HepG2 (cell line): ENCODE data around the gene ANKS6. TPM values are rescaled to one million over a fixed set of nuclear protein-coding genes. Genes with fewer than 3 reads are reported as not detected.

Source experiments
- ATAC-seq: fragments of 200-7000 bp; cut with Tn5 transposase; 3 replicates; pipeline ENCODE4 v1.9.1; 2020; ENCODE audit warnings: mild to moderate bottlenecking, moderate library complexity
- BruUV-seq: library from RNA; stranded (reverse); fragments of 400-500 nt; replicated peaks from 2 replicates; lab custom pipeline; 2021; lab: Mats Ljungman, UMichigan
- CTCF ChIA-PET: fragments of 300-600 bp; formaldehyde crosslinking; extraction: SDS; loops from one replicate; lab custom pipeline; 2021; ENCODE audit warnings: low total read pairs, inconsistent platforms, low intra/inter-chr PET ratio; lab: Yijun Ruan, JAX
- POLR2A ChIA-PET: fragments of 350-600 bp; sonication (Branson Sonifier 250); formaldehyde crosslinking; loops from one replicate; lab custom pipeline; 2020; ENCODE audit warnings: antibody characterized with exemption, inconsistent platforms; lab: Yijun Ruan, JAX
- DNase-seq: peaks from one replicate; pipeline ENCODE4 v3.0.0-alpha.2; 2015; ENCODE audit warnings: low spot score
- FAIRE-seq: peaks from 3 replicates; lab custom pipeline; 2011; peaks lifted over from hg19 to GRCh38; lab: Jason Lieb, UNC
- H2AFZ ChIP-seq: one replicate; pipeline ENCODE4 v1.6.1; 2011; ENCODE audit warnings: low read length, inconsistent platforms
- H3K27ac ChIP-seq: fragments of 300-600 bp; 3 replicates; pipeline ENCODE4 v1.8.0; 2011; ENCODE audit warnings: mixed run types, mild to moderate bottlenecking, mixed read lengths, low read length, inconsistent platforms; ENCODE audit not compliant: insufficient read depth; ENCODE audit errors: extremely low read length
- H3K27me3 ChIP-seq, 2 experiments: fragments of 200-600 bp in 1 of 2; 2 replicates in 1 of 2; 3 replicates in 1 of 2; pipeline versions ENCODE4 v1.6.0 to v1.8.0; 2011; ENCODE audit warnings: low read length in 2 of 2, mild to moderate bottlenecking in 2 of 2, moderate library complexity in 2 of 2, inconsistent platforms in 1 of 2; ENCODE audit not compliant: insufficient read depth in 2 of 2, control insufficient read depth in 1 of 2
- H3K36me3 ChIP-seq, 2 experiments: fragments of 200-600 bp in 1 of 2; replicated peaks in 1 of 2; 2 replicates in 1 of 2; 3 replicates in 1 of 2; pipeline versions ENCODE4 v1.5.1 to v1.8.0; 2011; ENCODE audit warnings: low read length in 2 of 2, inconsistent platforms in 1 of 2; ENCODE audit not compliant: insufficient read depth in 2 of 2, control insufficient read depth in 1 of 2
- H3K4me1 ChIP-seq: 2 replicates; pipeline ENCODE4 v1.5.1; 2012; ENCODE audit warnings: low read length, inconsistent platforms; ENCODE audit not compliant: insufficient read depth
- H3K4me2 ChIP-seq: 2 replicates; pipeline ENCODE4 v1.6.0; 2011; ENCODE audit warnings: low read depth, low read length, inconsistent platforms
- H3K4me3 ChIP-seq, 3 experiments: fragments of 200-600 bp in 1 of 3; sonication (generic), shearing (Covaris generic) in 1 of 3; replicated peaks in 1 of 3; 2 replicates each; pipeline ENCODE4 v1.5.1; 2011 to 2016; ENCODE audit warnings: low read length in 3 of 3, inconsistent platforms in 2 of 3, low read depth in 2 of 3, mild to moderate bottlenecking in 2 of 3, control low read depth in 1 of 3, mixed read lengths in 1 of 3; ENCODE audit not compliant: insufficient read depth in 1 of 3
- H3K79me2 ChIP-seq: one replicate; pipeline ENCODE4 v1.6.1; 2011; ENCODE audit warnings: low read length, inconsistent platforms; ENCODE audit not compliant: insufficient read depth
- H3K9ac ChIP-seq: 2 replicates; pipeline ENCODE4 v1.6.0; 2011; ENCODE audit warnings: mild to moderate bottlenecking, low read depth, low read length, inconsistent platforms; ENCODE audit not compliant: insufficient read depth
- H3K9me3 ChIP-seq: 2 replicates; pipeline ENCODE4 v1.5.1; 2012; ENCODE audit warnings: mild to moderate bottlenecking, low read length
- H4K20me1 ChIP-seq: 2 replicates; pipeline ENCODE4 v1.6.0; 2011; ENCODE audit warnings: inconsistent platforms, mild to moderate bottlenecking, low read length, moderate library complexity; ENCODE audit not compliant: insufficient read depth
- ARID3A ChIP-seq: IDR thresholded peaks from 2 replicates; pipeline ENCODE4 v1.6.1; 2012; ENCODE audit warnings: low read depth, low read length, improper control_type of control experiment
- BCL6 ChIP-seq: IDR thresholded peaks from 2 replicates; pipeline ENCODE4 v1.6.1; 2016; ENCODE audit warnings: missing genetic modification reagents, missing compliant biosample characterization
- FOXO4 ChIP-seq: sonication (generic); formaldehyde crosslinking; conservative IDR thresholded peaks from 2 replicates; pipeline ENCODE4 v1.8.1; 2023; ENCODE audit warnings: missing genetic modification reagents
- FOXP1 ChIP-seq, 2 experiments: fragments of 450-650 bp in 1 of 2; IDR thresholded peaks; 2 replicates each; pipeline ENCODE4 v1.6.1; 2017 to 2018; ENCODE audit warnings: antibody characterized with exemption in 1 of 2
- IKZF4 ChIP-seq: sonication (generic); formaldehyde crosslinking; IDR thresholded peaks from 2 replicates; pipeline ENCODE4 v1.5.1; 2020; ENCODE audit warnings: borderline replicate concordance, mild to moderate bottlenecking, low read depth, missing genetic modification reagents; ENCODE audit errors: not compliant biosample characterization
- MXD4 ChIP-seq: IDR thresholded peaks from 2 replicates; pipeline ENCODE4 v1.6.1; 2016; ENCODE audit warnings: mild to moderate bottlenecking, missing biosample characterization, missing genetic modification reagents
- MYNN ChIP-seq: sonication (generic); formaldehyde crosslinking; IDR thresholded peaks from 2 replicates; pipeline ENCODE4 v1.4.0; 2020; ENCODE audit warnings: mild to moderate bottlenecking, low read depth, missing genetic modification reagents
- TFAP4 ChIP-seq: sonication (generic); IDR thresholded peaks from 2 replicates; pipeline ENCODE4 v1.6.1; 2016; ENCODE audit warnings: low read depth, borderline replicate concordance
- ZFP36 ChIP-seq: fragments of 150-350 bp; IDR thresholded peaks from 2 replicates; pipeline ENCODE4 v1.6.1; 2018; ENCODE audit warnings: borderline replicate concordance, low read length, low read depth; ENCODE audit not compliant: partially characterized antibody
- ZNF296 ChIP-seq: sonication (generic); formaldehyde crosslinking; conservative IDR thresholded peaks from 2 replicates; pipeline ENCODE4 v1.5.0; 2020; ENCODE audit warnings: mild to moderate bottlenecking, missing genetic modification reagents
- ZNF33A ChIP-seq: sonication (generic); formaldehyde crosslinking; IDR thresholded peaks from 2 replicates; pipeline ENCODE4 v1.5.1; 2020; ENCODE audit warnings: missing genetic modification reagents, mild to moderate bottlenecking, moderate library complexity, borderline replicate concordance
- ZNF652 ChIP-seq: IDR thresholded peaks from 2 replicates; pipeline ENCODE4 v1.6.1; 2016; ENCODE audit warnings: low read depth, borderline replicate concordance
- ZNF740 ChIP-seq: sonication (generic); formaldehyde crosslinking; IDR thresholded peaks from 2 replicates; pipeline ENCODE4 v1.4.0; 2020; ENCODE audit warnings: missing genetic modification reagents
- ZSCAN5A ChIP-seq: sonication (generic); formaldehyde crosslinking; IDR thresholded peaks from 2 replicates; pipeline ENCODE4 v1.8.0; 2022; ENCODE audit warnings: mild to moderate bottlenecking, missing genetic modification reagents, borderline replicate concordance
- ZSCAN9 ChIP-seq: IDR thresholded peaks from 2 replicates; pipeline ENCODE4 v1.6.1; 2016; ENCODE audit warnings: borderline replicate concordance
- WGBS: methylation state at CpG from one replicate; pipeline ENCODE4 v1.1.6; 2017; ENCODE audit warnings: low lambda C conversion rate; 5-methylcytosine and 5-hydroxymethylcytosine counted together
- in situ Hi-C: cut with HindIII; loops from 2 replicates; pipeline ENCODE4 v1.10.0; 2017; ENCODE audit warnings: low pct_unique_long_range_greater_than_20kb; ENCODE audit not compliant: extremely low pct_ligation_motif_present
- intact Hi-C: fragments of 100-400 bp; cut with micrococcal nuclease; formaldehyde crosslinking; loops from one replicate; pipeline ENCODE4 v1.10.0; 2022; ENCODE audit not compliant: unreplicated experiment
- polyA plus RNA-seq, 8 experiments: library from polyadenylated mRNA; depleted of rRNA in 3 of 8; stranded (reverse) in 7 of 8; unstranded in 1 of 8; fragments of >200 nt; fragmentation: Illumina TruSeq in 4 of 8; extraction: Trizol in 4 of 8; gene quantifications; 2 replicates each; pipeline versions ENCODE4 v1.2.1 to v1.2.3, GENCODE V29; 2011 to 2016; ENCODE audit warnings: low read depth in 4 of 8, missing spikeins in 1 of 8, mixed read lengths in 1 of 8; ENCODE audit not compliant: insufficient read depth in 1 of 8
- total RNA-seq, 5 experiments: library from RNA; depleted of rRNA; stranded (reverse); fragments of >200 nt; fragmentation: Illumina TruSeq; extraction: Trizol; gene quantifications; 2 replicates each; pipeline ENCODE4 v1.2.3, GENCODE V29; 2016; ENCODE audit warnings: low read depth in 1 of 5

Gene ANKS6
- total and polyA plus RNA-seq, 2 of the 13 experiments (the other 11 are each of a cell fraction or from before 2014, with no cell fraction given): 8.8 to 10.7 TPM

GRCh38 chr9:98751210-98751609, 45.1 kb downstream of the ANKS6 start:
- ATAC-seq (no peak), FAIRE-seq (no peak), DNase-seq (no peak)
- TF ChIP-seq IKZF4 (no peak), ZSCAN5A (no peak), ZFP36 (no peak), ZSCAN9 (no peak), MXD4 (CRISPR knock-in tag) (no peak), FOXO4 (CRISPR knock-in tag) (no peak), BCL6 (no peak), ZNF33A (CRISPR knock-in tag) (no peak), ZNF740 (CRISPR knock-in tag) (no peak), ARID3A (no peak), ZNF296 (CRISPR knock-in tag) (no peak), ZNF652 (CRISPR knock-in tag) (no peak), MYNN (CRISPR knock-in tag) (no peak), TFAP4 (no peak), FOXP1 (IDR thresholded peaks at IDR 0.05) (no peak), FOXP1 (CRISPR knock-in tag; IDR thresholded peaks at IDR 0.05) (no peak)
- Histone ChIP-seq H3K27ac (no peak overlapping the region), H3K4me2 (no peak overlapping the region), H3K79me2 (no peaks in the 10 kb centered on the region), H3K36me3 (peaks cover 0 to 3% of the 10 kb centered on the region in 2 experiments; a peak in 1 of 5 replicates), H3K9me3 (no peaks in the 10 kb centered on the region), H3K4me1 (no peaks in the 10 kb centered on the region), H3K27me3 (no peaks in the 10 kb centered on the region), H3K4me3 (no peak overlapping the region), H2AFZ (no peak overlapping the region), H4K20me1 (no peaks in the 10 kb centered on the region), H3K9ac (no peak overlapping the region)
- in situ Hi-C loops (no loop called here), intact Hi-C loops (no loop called here)
- ChIA-PET CTCF (no interaction called here), POLR2A (no interaction called here)
- WGBS: 90% methylated on average over 2 of the region's 2 CpGs
- BruUV-seq: no TSS peak
